ENCODE measurements around the gene TTC4. TPM values are rescaled to one million over a fixed set of nuclear protein-coding genes. Genes with fewer than 3 reads are reported as not detected.

TTC4 gene
- 15.4 and 16.5 TPM in 2 replicates for total RNA-seq

GRCh38 chr1:54715493-54716298, at the start of gene TTC4:
Gene TTC4 (plus strand): TSS chr1:54715861. CDS start chr1:54715909, 48 bp downstream.

GRCh38 chr1:54764133-54764921, 48.7 kb downstream of the TTC4 start, which contains the start of gene PARS2:
Gene PARS2 (minus strand): TSS chr1:54764523. CDS start chr1:54759161, 5,362 bp downstream.

Other genes starting within 250 kb of the TTC4 start
- 0.69 and 1.5 TPM in 2 replicates for gene ACOT11, start 167.6 kb upstream of the TTC4 start, total RNA-seq
- gene FAM151A, start 92.3 kb upstream of the TTC4 start, total RNA-seq = not detected in 2 replicates
- 0.05 TPM in 1 of 2 replicates, not detected in the other for gene MROH7, start 74.1 kb upstream of the TTC4 start, total RNA-seq
- gene PARS2, start 48.7 kb downstream of the TTC4 start, total RNA-seq = 4.3 and 4.5 TPM in 2 replicates
- gene TTC22, start 85.5 kb downstream of the TTC4 start, total RNA-seq = not detected in 2 replicates
- gene DHCR24, start 171.3 kb downstream of the TTC4 start, total RNA-seq = 76.8 and 78.6 TPM in 2 replicates